HG02798 (cell line): ENCODE results near the gene TMEM38B.

Source experiments
- ATAC-seq: cut with Tn5 transposase; IDR thresholded peaks from one replicate; pipeline ENCODE4 v1.9.1; 2021; ENCODE audit warnings: mild to moderate bottlenecking; ENCODE audit not compliant: unreplicated experiment, poor library complexity

TMEM38B gene

GRCh38 chr9:105694190-105694847, at the start of gene TMEM38B:
TMEM38B (plus strand) TSS chr9:105694541; CDS start chr9:105694661, 120 bp downstream.
- peak; percentile 81 for ATAC-seq

- ATAC-seq = no peak
These were observed 47.3 kb upstream of the TMEM38B start for GRCh38 chr9:105646879-105647594.

- no peak for ATAC-seq
These were observed 46.6 kb upstream of the TMEM38B start for GRCh38 chr9:105647595-105648349.

- no peak for ATAC-seq
These were observed 42.5 kb upstream of the TMEM38B start for GRCh38 chr9:105651806-105652205.

GRCh38 chr9:105656131-105656921, 38.0 kb upstream of the TMEM38B start:
- peak; percentile 60 for ATAC-seq

GRCh38 chr9:105658351-105658750, 36.0 kb upstream of the TMEM38B start:
- no peak for ATAC-seq

GRCh38 chr9:105661011-105661410, 33.3 kb upstream of the TMEM38B start:
- no peak for ATAC-seq

- peak; percentile 88 for ATAC-seq
These were observed 31.9 kb upstream of the TMEM38B start, which contains the start of gene TAL2 for GRCh38 chr9:105662184-105663104. TAL2 (plus strand) TSS chr9:105662457; CDS start chr9:105662497, 40 bp downstream.

- no peak for ATAC-seq
These were observed 30.4 kb upstream of the TMEM38B start for GRCh38 chr9:105663914-105664313.

GRCh38 chr9:105667867-105668266, 26.5 kb upstream of the TMEM38B start:
- no peak for ATAC-seq

- no peak for ATAC-seq
These were observed 24.0 kb upstream of the TMEM38B start for GRCh38 chr9:105670315-105670714.

GRCh38 chr9:105670775-105671174, 23.6 kb upstream of the TMEM38B start:
- no peak for ATAC-seq

GRCh38 chr9:105672711-105673234, 21.6 kb upstream of the TMEM38B start:
- no peak for ATAC-seq

GRCh38 chr9:105673850-105674387, 20.4 kb upstream of the TMEM38B start:
- no peak for ATAC-seq

- ATAC-seq = no peak
These were observed 17.9 kb upstream of the TMEM38B start for GRCh38 chr9:105676351-105676923.

GRCh38 chr9:105678163-105678562, 16.2 kb upstream of the TMEM38B start:
- no peak for ATAC-seq

GRCh38 chr9:105678781-105679180, 15.6 kb upstream of the TMEM38B start:
- ATAC-seq = no peak

GRCh38 chr9:105679257-105680022, 14.9 kb upstream of the TMEM38B start:
- no peak for ATAC-seq
